Measurements from ENCODE around the gene HOXA3.

HOXA3 gene

GRCh38 chr7:27177795-27178320, 25.5 kb upstream of the HOXA3 start:
- DNase-seq (ENCODE audit: low read depth), result no peak

- DNase-seq (ENCODE audit: low read depth), result no peak
Observed at GRCh38 chr7:27176962-27177794, 24.8 kb upstream of the HOXA3 start.

DNA sequence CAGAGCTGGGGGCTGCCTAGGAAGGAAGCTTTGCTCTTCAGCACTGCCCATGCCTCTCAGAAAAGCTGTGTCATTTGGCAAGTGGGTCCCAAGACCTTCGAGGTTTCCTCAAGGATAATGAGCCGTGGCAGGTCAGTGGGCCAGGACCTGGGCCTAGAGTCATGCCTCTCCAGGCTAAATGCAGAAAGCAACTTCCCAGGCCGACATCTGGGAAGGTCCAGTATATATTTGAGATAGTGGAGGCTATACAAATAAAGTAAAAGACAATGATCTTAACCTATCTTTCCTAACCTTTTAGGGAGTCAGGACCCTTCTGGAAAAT, 24.1 kb upstream of the HOXA3 start:
- no peak for DNase-seq (ENCODE audit: low read depth)

DNA sequence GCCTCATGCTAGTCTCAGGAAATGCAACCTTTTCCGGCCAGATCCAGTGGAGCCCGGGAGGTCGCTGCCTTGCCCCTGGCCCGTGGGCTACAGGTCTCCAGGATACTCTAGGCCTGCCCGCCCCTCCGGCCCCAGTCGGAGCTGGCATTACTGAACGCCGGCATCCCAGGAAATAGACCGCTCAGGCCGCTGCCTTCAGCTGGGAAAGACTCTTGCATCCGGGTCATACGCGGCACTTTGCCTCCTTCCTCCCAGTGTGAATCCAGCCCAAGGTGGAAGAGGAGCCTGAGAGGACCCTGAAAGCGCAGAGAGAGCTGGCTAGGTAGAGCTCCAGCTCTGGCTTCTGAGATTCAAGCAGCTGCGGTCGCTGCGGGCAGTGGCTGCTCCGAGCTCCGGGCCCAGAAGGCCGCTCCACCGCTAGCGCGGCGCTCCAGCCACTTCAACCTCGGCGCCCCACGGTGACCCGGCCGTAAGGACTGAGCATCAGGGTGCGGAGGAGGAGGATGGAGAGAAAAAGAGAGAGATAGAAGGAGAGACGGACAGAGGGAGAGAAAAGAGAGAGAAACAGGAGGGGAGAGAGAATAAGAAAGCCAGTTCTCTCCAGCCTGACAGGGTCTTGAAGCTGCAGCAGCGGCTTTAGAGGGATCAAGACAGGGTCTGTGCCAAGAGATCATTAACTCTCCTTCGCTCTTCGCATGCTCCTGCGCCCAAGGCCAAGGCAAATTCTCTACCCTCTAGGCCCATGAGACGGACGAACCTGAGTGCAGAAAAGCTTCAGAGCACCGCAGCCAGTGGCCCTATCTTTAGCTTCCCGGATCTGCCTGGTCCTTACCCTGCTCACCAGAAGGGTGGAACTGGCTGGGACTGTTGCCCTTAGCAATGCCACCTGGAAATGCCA, 23.5 kb upstream of the HOXA3 start:
- DNase-seq (ENCODE audit: low read depth), result no peak

- no peak for DNase-seq (ENCODE audit: low read depth)
Observed at GRCh38 chr7:27174874-27175625, 22.7 kb upstream of the HOXA3 start.

- no peak for DNase-seq (ENCODE audit: low read depth)
Observed at GRCh38 chr7:27173956-27174873, 21.8 kb upstream of the HOXA3 start, which contains the start of gene HOXA10. Gene HOXA10, minus strand, starts transcription at chr7:27174320. Its CDS starts 14 bp downstream, at chr7:27174306.

DNA sequence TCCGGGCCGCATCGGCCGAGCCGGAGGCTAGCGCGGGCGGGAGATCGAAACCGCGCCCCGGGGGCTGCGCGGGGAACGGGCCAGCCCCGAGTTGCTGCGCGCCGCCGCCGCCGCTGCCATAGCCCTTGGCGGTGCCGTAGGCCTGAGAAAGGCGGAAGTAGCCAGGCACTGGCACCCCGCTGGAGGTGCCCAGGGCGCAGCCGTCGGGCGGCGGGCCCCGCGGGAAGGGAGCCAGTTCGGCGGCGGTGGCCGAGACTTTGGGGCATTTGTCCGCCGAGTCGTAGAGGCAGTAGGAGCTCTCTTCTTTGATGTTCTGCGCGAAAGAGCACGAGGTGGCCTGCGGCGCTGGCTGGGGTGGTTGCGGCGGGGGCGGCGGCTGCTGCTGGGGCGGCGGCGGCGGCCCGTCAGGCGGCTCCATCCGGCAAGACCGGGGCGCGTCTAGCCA, 21.1 kb upstream of the HOXA3 start:
- no peak for DNase-seq (ENCODE audit: low read depth)

- no peak for DNase-seq (ENCODE audit: low read depth)
Observed at GRCh38 chr7:27172823-27173510, 20.6 kb upstream of the HOXA3 start.

DNA sequence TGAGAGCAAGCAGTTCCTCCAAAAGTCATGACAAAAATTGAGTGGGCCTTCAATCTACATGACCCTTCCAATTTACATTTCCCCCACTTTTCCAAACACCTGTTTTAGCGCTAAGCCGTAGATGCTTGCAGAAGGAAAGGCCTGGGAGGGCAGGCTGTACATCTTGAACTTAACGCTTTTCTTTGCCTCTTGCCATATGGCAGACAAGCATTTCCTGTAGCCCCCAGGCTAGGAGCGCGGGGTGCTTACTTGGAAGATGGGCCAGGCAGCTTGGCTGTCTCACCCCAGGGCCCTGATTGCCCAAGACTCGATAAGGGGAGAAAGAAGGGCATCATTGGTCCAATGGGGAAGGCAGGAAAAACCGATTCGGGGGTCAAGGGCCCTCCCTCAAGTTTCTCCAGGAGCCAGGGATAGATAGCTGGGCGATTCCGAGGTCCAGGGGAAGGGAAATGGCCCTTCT, 20.0 kb upstream of the HOXA3 start:
- DNase-seq (ENCODE audit: low read depth), result no peak

GRCh38 chr7:27171637-27172314, 19.4 kb upstream of the HOXA3 start:
- no peak for DNase-seq (ENCODE audit: low read depth)

- no peak for DNase-seq (ENCODE audit: low read depth)
Observed at GRCh38 chr7:27171325-27171636, 18.9 kb upstream of the HOXA3 start.

DNA sequence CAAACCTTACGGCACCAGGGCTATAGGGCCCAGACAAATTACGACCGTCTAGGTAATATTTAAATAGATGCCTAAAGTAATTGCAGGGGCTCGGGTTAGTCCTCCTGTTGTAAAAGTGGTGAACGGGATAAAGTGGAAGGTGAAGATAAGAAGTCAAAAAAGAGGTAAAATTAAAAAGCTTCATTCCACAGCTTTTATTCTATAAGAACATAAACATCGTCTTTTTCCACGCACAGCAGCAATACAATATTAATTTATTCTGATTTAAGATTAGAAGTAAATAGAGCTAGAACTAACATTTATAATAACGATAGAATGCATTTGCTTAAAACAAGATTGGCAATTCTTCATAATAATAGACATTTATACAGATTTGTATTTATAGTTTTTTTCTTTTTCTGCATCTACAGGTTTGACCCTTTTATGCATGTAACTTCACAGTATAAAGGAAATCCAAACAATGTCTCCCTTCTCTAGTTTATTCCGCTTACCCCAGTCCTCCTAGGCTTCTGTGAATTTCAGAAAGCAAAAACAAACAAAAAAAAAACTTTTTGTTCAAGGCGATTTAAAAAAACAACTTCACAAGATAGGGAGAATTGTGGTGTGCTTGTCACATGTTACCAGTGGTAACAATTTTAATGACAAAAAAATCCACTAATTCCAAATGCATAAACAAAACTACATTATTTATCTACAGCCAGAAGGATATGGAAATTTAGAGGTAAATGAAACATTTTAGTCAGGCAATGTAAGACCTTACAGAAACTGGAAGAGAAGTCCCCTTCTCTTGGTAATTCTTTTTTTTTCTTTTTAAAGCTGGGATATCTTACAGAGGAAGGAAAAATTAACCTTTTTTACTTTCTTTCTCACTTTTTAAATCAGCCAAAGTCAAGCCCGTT, 18.3 kb upstream of the HOXA3 start:
- no peak for DNase-seq (ENCODE audit: low read depth)

DNA sequence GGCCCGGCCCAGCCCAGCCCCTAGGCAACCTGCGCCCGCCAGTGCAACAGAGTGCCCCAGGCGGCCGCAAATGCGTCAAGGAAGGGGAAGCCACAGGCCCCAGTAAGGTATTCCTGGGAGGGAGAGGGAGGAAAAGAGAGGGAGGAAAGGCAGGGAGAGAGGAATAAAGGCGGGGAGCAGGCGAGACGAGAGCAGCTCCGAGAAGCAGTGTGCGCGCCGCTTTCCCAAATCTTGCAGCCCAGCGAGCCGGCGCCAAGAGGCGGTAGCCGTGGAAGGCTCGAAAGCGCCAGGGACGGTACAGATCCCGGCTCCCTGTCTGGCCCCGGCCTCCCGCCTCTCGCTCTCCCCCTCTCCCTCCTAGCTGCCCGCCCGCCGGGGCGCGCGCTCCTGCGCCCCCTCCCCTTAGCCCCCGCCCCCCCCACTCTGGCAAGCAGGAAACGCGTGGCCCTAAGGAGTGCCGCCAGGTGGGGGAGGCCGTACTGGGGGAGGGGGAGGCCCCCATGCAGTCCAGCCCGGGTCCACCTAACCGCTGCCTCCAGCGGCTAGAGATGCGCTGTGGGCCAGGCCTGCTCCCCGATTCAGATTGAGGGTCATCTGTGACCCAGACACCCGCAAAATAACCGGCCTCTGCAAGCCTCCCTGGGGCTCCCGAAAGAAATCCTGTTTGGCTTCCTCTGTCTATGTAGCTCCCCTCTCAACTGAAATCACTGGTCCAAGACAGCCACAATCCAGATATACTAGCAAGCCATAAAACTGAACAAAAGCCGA, 17.5 kb upstream of the HOXA3 start:
- no peak for DNase-seq (ENCODE audit: low read depth)

- DNase-seq (ENCODE audit: low read depth), result no peak
Observed at GRCh38 chr7:27168265-27168947, 16.0 kb upstream of the HOXA3 start.

- no peak for DNase-seq (ENCODE audit: low read depth)
Observed at GRCh38 chr7:27167916-27168264, 15.5 kb upstream of the HOXA3 start.

GRCh38 chr7:27166531-27167505, 14.4 kb upstream of the HOXA3 start:
- no peak for DNase-seq (ENCODE audit: low read depth)
